Endothelial cell of umbilical vein (primary cell): ENCODE results near the gene CASP3. TPM values are rescaled to one million over a fixed set of nuclear protein-coding genes. Genes with fewer than 3 reads are reported as not detected.

ENCODE experiments used
- BruUV-seq: library from RNA; stranded (reverse); fragments of 400-500 nt; replicated peaks from 2 replicates; lab custom pipeline; 2021; lab: Mats Ljungman, UMichigan
- CTCF ChIA-PET: fragments of 300-600, 350-600 bp; sonication (Branson Sonifier 250); formaldehyde crosslinking; loops from one replicate; lab custom pipeline; 2021; ENCODE audit warnings: antibody characterized with exemption, inconsistent platforms; lab: Charles Lee
- POLR2A ChIA-PET: fragments of 300-600, 350-600 bp; sonication (Branson Sonifier 250); formaldehyde crosslinking; loops from one replicate; lab custom pipeline; 2021; ENCODE audit warnings: antibody characterized with exemption, inconsistent platforms; lab: Charles Lee
- DNase-seq: peaks from one replicate; pipeline ENCODE4 v3.0.0-alpha.2; 2011; ENCODE audit warnings: low read depth, low spot score
- FAIRE-seq: peaks from 2 replicates; lab custom pipeline; 2011; peaks lifted over from hg19 to GRCh38; lab: Jason Lieb, UNC
- H2AFZ ChIP-seq: 2 replicates; pipeline ENCODE4 v1.6.0; 2012; ENCODE audit warnings: low read depth, low read length, control low read depth, inconsistent platforms
- H3K27ac ChIP-seq: 2 replicates; pipeline ENCODE4 v1.5.1; 2011; ENCODE audit warnings: low read depth, mild to moderate bottlenecking, control low read depth, low read length, moderate library complexity; ENCODE audit not compliant: insufficient read depth
- H3K27me3 ChIP-seq, 2 experiments: 2 replicates each; pipeline versions ENCODE4 v1.6.0 to v1.6.1; 2011; ENCODE audit warnings: low read length in 2 of 2, mixed read lengths in 1 of 2; ENCODE audit not compliant: control insufficient read depth in 2 of 2, insufficient read depth in 2 of 2
- H3K36me3 ChIP-seq, 2 experiments: 2 replicates in 1 of 2; 3 replicates in 1 of 2; pipeline ENCODE4 v1.5.1; 2011; ENCODE audit warnings: low read length in 2 of 2, mild to moderate bottlenecking in 1 of 2, moderate library complexity in 1 of 2; ENCODE audit not compliant: control insufficient read depth in 2 of 2, insufficient read depth in 2 of 2; ENCODE audit errors: extremely low read depth in 1 of 2
- H3K4me1 ChIP-seq: 3 replicates; pipeline ENCODE4 v1.5.1; 2011; ENCODE audit warnings: mild to moderate bottlenecking, low read length; ENCODE audit not compliant: control insufficient read depth, insufficient read depth; ENCODE audit errors: extremely low read depth
- H3K4me2 ChIP-seq: 2 replicates; pipeline ENCODE4 v1.6.1; 2011; ENCODE audit warnings: low read length, control low read depth, mixed read lengths; ENCODE audit not compliant: insufficient read depth
- H3K4me3 ChIP-seq, 3 experiments: fragments of 200-600 bp in 1 of 3; sonication (generic), shearing (Covaris generic) in 1 of 3; replicated peaks in 1 of 3; 2 replicates each; pipeline ENCODE4 v1.5.1; 2011 to 2016; ENCODE audit warnings: control low read depth in 3 of 3, low read length in 3 of 3, mild to moderate bottlenecking in 2 of 3, inconsistent platforms in 1 of 3, low read depth in 1 of 3, moderate library complexity in 1 of 3; ENCODE audit not compliant: insufficient read depth in 1 of 3
- H3K79me2 ChIP-seq: 2 replicates; pipeline ENCODE4 v1.6.0; 2012; ENCODE audit warnings: low read length, inconsistent platforms; ENCODE audit not compliant: control insufficient read depth, insufficient read depth
- H3K9ac ChIP-seq: replicated peaks from 2 replicates; pipeline ENCODE3; 2011; ENCODE audit warnings: low read length, control low read depth; ENCODE audit not compliant: insufficient read depth; ENCODE audit errors: extremely low read depth
- H3K9me1 ChIP-seq: replicated peaks from 3 replicates; pipeline ENCODE4 v1.6.0; 2011; ENCODE audit warnings: mild to moderate bottlenecking, low read length; ENCODE audit not compliant: control insufficient read depth, insufficient read depth; ENCODE audit errors: extremely low read depth
- H3K9me3 ChIP-seq: replicated peaks from 2 replicates; pipeline ENCODE4 v1.5.1; 2012; ENCODE audit warnings: low read length, inconsistent platforms; ENCODE audit not compliant: control insufficient read depth, insufficient read depth
- H4K20me1 ChIP-seq: replicated peaks from 2 replicates; pipeline ENCODE3; 2011; ENCODE audit warnings: mild to moderate bottlenecking, low read length; ENCODE audit not compliant: control insufficient read depth, insufficient read depth; ENCODE audit errors: extremely low read depth
- CTCF ChIP-seq, 2 donors: IDR thresholded peaks; 1 replicate in 1 of 2; 2 replicates in 1 of 2; pipeline ENCODE4 v1.5.1; 2011; ENCODE audit warnings: low read length in 2 of 2, mild to moderate bottlenecking in 2 of 2, moderate library complexity in 2 of 2, control low read depth in 1 of 2, inconsistent platforms in 1 of 2, low read depth in 1 of 2; ENCODE audit not compliant: insufficient read depth in 1 of 2; ENCODE audit errors: extremely low read depth in 1 of 2
- EZH2 ChIP-seq: IDR thresholded peaks from 2 replicates; pipeline ENCODE4 v1.6.1; 2012; ENCODE audit warnings: borderline replicate concordance, low read depth, mild to moderate bottlenecking, moderate library complexity, low read length, inconsistent platforms; ENCODE audit not compliant: severe bottlenecking
- FOS ChIP-seq: IDR thresholded peaks from 2 replicates; pipeline ENCODE4 v1.6.1; 2011; ENCODE audit warnings: mild to moderate bottlenecking, low read length, moderate library complexity, borderline replicate concordance; ENCODE audit not compliant: insufficient read depth
- GATA2 ChIP-seq: IDR thresholded peaks from 2 replicates; pipeline ENCODE4 v1.7.0; 2011; ENCODE audit warnings: low read depth, mild to moderate bottlenecking, moderate library complexity, mixed read lengths, low read length; ENCODE audit not compliant: insufficient read length, insufficient read depth
- POLR2A ChIP-seq: IDR thresholded peaks from 2 replicates; pipeline ENCODE4 v1.6.1; 2012; ENCODE audit warnings: low read depth, mild to moderate bottlenecking, control low read depth, low read length
- POLR2AphosphoS5 ChIP-seq: IDR thresholded peaks from 2 replicates; pipeline ENCODE4 v1.6.1; 2012; ENCODE audit warnings: low read depth, mild to moderate bottlenecking, control low read depth, low read length, moderate library complexity; ENCODE audit not compliant: insufficient read depth
- dilution Hi-C: fragments of 300-500 bp; cut with MboI; formaldehyde crosslinking; loops from one replicate; pipeline ENCODE4 v1.15.0; 2019; ENCODE audit warnings: low sequenced_read_pairs; ENCODE audit not compliant: extremely low pct_ligation_motif_present
- intact Hi-C: fragments of 100-400 bp; cut with micrococcal nuclease; formaldehyde crosslinking; loops from one replicate; pipeline ENCODE4 v1.10.0; 2022
- polyA plus RNA-seq, 4 experiments: library from polyadenylated mRNA; depleted of rRNA in 3 of 4; stranded (reverse) in 3 of 4; unstranded in 1 of 4; fragments of >200 nt; gene quantifications; 2 replicates each; pipeline versions ENCODE4 v1.2.1 to v1.2.3, GENCODE V29; 2011 to 2012; ENCODE audit warnings: missing spikeins in 1 of 4
- total RNA-seq: library from RNA; stranded (reverse); gene quantifications from 2 replicates; pipeline ENCODE4 v1.2.3, GENCODE V29; 2021

The CASP3 gene
- total and polyA plus RNA-seq, 2 donors (not counting 3 experiments of a cell fraction or from before 2014, with no cell fraction given) = 26.0 to 54.5 TPM

GRCh38 chr4:184596617-184597185 is 52.5 kb downstream of the CASP3 start:
- Histone ChIP-seq H3K4me2 (no peak overlapping the region), H3K9me3 (no peaks in the 10 kb centered on the region), H3K4me3 (no peak overlapping the region), H3K4me1 (peaks cover 16% of the 10 kb centered on the region), H3K9me1 (no peaks in the 10 kb centered on the region), H3K36me3 (no peaks in the 10 kb centered on the region), H3K27me3 (no peaks in the 10 kb centered on the region), H3K9ac (no peak overlapping the region), H2AFZ (no peak overlapping the region), H3K79me2 (no peaks in the 10 kb centered on the region), H4K20me1 (no peaks in the 10 kb centered on the region), H3K27ac (no peak overlapping the region)
- CTCF ChIA-PET = interaction anchor here (1.0 to 1.5 kb wide), 3 partner anchors 15 to 149 kb away, joined by 3 to 4 read pairs (median 3); no protein-coding TSS in a partner anchor
- dilution Hi-C loops (no loop called here), intact Hi-C loops (no loop called here)
- peak; percentile 15 for FAIRE-seq
- peak; percentile 45 for DNase-seq
- POLR2A ChIA-PET = no interaction called here
- TF ChIP-seq POLR2A = no peak
- no peak for TF ChIP-seq FOS
- TF ChIP-seq CTCF (IDR thresholded peaks at IDR 0.05; ENCODE audit: extremely low read depth in 1 of 2, insufficient read depth in 1 of 2, low read depth in 1 of 2, low read length in 2 of 2) = no peak
- no TSS peak for BruUV-seq

- Histone ChIP-seq H3K79me2 (no peaks in the 10 kb centered on the region), H3K9me1 (no peaks in the 10 kb centered on the region), H3K36me3 (no peaks in the 10 kb centered on the region), H3K4me2 (no peak overlapping the region), H3K9ac (no peak overlapping the region), H3K27me3 (no peaks in the 10 kb centered on the region), H3K4me1 (peaks cover 16% of the 10 kb centered on the region), H3K27ac (no peak overlapping the region), H3K4me3 (no peak overlapping the region), H2AFZ (no peak overlapping the region), H4K20me1 (no peaks in the 10 kb centered on the region), H3K9me3 (no peaks in the 10 kb centered on the region)
- BruUV-seq = no TSS peak
- dilution Hi-C loops (no loop called here), intact Hi-C loops (no loop called here)
- peak; percentile 14 for DNase-seq
- CTCF ChIA-PET = interaction anchor here (1.5 kb wide), 1 partner anchor 150 kb away, joined by 3 read pairs; no protein-coding TSS in a partner anchor
- FAIRE-seq = no peak
- TF ChIP-seq GATA2 (no peak), POLR2AphosphoS5 (no peak), EZH2 (no peak), FOS (no peak)
- POLR2A ChIA-PET = no interaction called here
These were observed 53.1 kb downstream of the CASP3 start for GRCh38 chr4:184596044-184596616.
